Breast epithelium (tissue), 3 donors: ENCODE data around the gene DDX43.

Experiments used
- POLR2A ChIP-seq: fragments of 450-650 bp; IDR thresholded peaks from one replicate; pipeline ENCODE4 v1.6.1; 2016; ENCODE audit warnings: antibody characterized with exemption, mild to moderate bottlenecking, moderate library complexity
- POLR2AphosphoS5 ChIP-seq, 3 donors: sonication (generic); formaldehyde crosslinking; IDR thresholded peaks; one replicate each; pipeline ENCODE4 v1.6.1; 2017; ENCODE audit warnings: antibody characterized with exemption in 3 of 3
- TF ChIP-seq, protein P1 (sequence below), 3 donors: fragments of 450-650 bp; IDR thresholded peaks; one replicate each; pipeline ENCODE4 v1.5.1; 2016 to 2017; ENCODE audit warnings: antibody characterized with exemption in 3 of 3, mild to moderate bottlenecking in 3 of 3, moderate library complexity in 3 of 3

DNA sequence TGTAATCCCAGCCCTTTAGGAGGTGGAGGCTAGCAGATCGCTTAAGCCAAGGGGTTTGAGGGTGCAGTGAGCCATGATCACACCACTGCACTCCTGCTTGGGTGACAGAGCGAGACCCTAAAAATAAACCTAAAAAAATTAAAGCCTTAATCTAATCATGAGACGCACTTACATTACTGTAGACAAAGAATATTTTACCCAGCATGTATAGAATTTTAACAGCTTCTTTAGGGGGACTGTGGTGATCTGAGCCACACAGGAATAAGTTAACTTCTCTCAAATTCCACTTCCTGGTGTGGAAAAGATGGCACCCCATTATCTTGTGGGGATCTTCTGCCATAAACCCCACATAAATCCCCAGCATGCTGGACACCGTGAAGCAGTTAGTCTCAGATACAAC is 22.6 kb upstream of the DDX43 start:
- TF ChIP-seq POLR2A (no peak), POLR2AphosphoS5 (IDR thresholded peaks at IDR 0.05) (no peak)
- TF ChIP-seq, protein P1, sequence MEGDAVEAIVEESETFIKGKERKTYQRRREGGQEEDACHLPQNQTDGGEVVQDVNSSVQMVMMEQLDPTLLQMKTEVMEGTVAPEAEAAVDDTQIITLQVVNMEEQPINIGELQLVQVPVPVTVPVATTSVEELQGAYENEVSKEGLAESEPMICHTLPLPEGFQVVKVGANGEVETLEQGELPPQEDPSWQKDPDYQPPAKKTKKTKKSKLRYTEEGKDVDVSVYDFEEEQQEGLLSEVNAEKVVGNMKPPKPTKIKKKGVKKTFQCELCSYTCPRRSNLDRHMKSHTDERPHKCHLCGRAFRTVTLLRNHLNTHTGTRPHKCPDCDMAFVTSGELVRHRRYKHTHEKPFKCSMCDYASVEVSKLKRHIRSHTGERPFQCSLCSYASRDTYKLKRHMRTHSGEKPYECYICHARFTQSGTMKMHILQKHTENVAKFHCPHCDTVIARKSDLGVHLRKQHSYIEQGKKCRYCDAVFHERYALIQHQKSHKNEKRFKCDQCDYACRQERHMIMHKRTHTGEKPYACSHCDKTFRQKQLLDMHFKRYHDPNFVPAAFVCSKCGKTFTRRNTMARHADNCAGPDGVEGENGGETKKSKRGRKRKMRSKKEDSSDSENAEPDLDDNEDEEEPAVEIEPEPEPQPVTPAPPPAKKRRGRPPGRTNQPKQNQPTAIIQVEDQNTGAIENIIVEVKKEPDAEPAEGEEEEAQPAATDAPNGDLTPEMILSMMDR (IDR thresholded peaks at IDR 0.05): no peak
